ENCODE data around the gene ARHGAP21. TPM values are rescaled to one million over a fixed set of nuclear protein-coding genes. Genes with fewer than 3 reads are reported as not detected.
A peak's percentile ranks its signal among the peaks of the same experiment; 100 is the strongest.
"Not testable (repeated sequence)": the region's sequence is repeated elsewhere in the genome, so short reads cannot be mapped to it uniquely, and the experiment has no call there.

Gene ARHGAP21
- total RNA-seq (2014; rRNA removed; shearing (Covaris generic)) = 59.1 and 70.1 TPM in 2 replicates
- polyA plus RNA-seq (2015; cell fraction: cytosol; rRNA removed) = 32.1 and 46.1 TPM in 2 replicates
- polyA plus RNA-seq (2015; cell fraction: nucleus; rRNA removed) = 65.3 and 75.8 TPM in 2 replicates

DNA sequence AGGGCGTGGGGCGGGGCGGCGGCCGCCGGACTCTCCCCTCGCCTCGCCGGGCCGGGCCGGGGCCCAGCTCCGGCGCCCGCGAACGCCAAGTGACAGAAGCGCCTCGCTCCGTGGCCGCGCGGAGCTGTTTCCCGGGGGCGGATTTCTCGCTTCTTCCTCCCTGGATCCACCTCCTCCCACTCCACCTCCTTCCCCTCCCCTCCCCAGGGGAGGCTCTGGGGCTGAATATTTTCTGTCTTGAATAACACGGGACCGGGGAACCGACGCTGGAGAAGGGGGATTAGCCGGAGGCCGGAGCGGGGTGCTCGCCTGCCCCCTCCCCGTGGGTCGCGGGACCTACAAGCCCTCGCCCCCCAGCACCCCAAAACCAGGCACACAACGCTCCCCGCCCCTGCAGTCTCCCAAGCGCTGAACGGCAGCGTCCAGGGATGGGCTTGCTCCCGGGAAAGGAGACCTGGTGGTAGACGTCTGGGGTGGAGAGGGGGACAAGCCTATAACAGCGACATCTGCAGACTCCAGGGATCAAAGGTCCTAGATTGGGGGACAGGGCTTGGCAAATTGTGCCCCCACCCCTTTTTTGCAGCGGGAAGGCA is at the start of gene ARHGAP21:
ARHGAP21 (minus strand) TSS at position 100 of the 593 bp plus-strand sequence. CDS start 1,988 bp downstream, outside the sequence.
- peak; percentile 70 for DNase-seq (ENCODE audit: low read depth)

DNA sequence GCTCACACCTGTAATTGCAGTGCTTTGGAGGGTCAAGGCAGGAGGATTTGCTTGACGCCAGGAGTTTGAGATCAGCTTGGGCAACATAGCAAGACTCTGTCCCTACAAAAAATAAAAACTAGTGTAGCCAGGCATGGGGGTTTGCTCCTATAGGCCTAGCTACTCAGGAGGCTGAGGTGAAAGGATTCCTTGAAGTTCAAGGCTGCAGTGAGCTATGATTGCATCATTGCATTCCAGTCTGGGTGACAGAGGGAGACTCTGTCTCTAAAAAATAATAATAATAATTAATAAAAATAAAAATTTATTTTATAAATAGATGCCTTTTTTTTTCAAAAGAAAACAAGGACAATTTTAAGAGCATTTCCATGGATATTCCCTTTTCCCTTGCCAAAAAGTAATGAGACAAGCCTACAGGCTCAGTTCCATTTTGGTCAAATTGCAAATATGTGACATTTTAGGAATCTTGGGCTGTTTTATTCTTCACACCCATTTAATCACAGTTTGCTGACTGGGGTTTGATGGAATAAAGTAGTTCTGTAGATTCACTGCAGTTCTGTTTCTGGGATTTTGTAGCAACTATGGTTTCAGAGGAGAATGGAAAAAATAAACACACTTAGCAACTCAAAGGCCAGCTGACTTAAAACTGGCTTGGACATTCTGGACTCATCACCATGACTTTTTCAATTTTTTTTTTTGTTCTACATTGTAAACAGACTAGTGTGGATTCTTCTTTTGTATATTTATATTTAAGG is 48.4 kb upstream of the ARHGAP21 start:
- no peak for DNase-seq (ENCODE audit: low read depth)

DNA sequence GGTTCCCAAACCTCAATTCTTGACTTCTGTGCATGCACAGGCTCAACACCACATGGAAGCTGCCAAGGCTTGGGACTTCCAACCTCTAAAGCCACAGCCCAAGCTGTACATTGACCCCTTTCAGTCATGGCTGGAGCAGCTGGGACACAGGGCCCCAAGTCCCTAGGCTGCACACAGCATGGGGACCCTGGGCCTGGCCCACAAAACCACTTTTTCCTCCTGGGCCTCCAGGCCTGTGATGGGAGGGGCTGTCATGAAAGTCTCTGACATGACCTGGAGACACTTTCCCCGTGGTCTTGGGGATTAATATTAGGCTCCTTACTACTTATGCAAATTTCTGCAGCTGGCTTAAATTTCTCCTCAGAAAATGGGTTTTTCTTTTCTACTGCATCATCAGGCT is 41.3 kb upstream of the ARHGAP21 start:
- not testable (repeated sequence) for DNase-seq (ENCODE audit: low read depth)

DNA sequence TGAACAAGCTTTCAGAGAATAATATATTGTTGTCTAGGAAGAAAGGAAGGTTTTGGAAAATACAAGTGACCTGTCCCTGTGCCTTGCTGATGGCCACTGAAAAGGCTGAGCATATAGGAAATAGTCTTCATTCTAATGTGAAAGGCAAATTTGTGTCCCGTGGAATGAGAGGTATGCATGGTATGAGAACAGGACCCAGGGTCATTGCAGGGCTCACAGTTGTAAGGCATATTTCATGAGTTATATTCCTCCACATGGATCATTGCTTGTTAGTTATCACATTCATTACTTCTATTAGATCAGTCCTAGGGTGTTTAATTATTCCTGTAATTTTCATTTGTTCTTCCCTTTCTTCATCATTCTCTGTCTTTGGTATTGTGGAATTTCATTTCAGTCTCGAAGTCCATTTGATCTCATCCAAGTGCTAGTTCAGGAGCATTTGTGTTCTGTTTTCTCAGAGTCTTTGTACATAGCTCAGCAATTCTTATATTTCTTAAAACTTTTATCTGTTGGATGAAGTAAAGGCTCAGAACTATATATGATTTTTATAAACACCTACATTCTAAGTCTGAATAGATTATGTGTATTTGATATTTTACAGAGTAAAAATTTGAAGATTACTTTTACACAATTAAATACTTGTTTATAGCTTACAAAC is 39.4 kb upstream of the ARHGAP21 start:
- DNase-seq (ENCODE audit: low read depth) = peak; percentile 10

DNA sequence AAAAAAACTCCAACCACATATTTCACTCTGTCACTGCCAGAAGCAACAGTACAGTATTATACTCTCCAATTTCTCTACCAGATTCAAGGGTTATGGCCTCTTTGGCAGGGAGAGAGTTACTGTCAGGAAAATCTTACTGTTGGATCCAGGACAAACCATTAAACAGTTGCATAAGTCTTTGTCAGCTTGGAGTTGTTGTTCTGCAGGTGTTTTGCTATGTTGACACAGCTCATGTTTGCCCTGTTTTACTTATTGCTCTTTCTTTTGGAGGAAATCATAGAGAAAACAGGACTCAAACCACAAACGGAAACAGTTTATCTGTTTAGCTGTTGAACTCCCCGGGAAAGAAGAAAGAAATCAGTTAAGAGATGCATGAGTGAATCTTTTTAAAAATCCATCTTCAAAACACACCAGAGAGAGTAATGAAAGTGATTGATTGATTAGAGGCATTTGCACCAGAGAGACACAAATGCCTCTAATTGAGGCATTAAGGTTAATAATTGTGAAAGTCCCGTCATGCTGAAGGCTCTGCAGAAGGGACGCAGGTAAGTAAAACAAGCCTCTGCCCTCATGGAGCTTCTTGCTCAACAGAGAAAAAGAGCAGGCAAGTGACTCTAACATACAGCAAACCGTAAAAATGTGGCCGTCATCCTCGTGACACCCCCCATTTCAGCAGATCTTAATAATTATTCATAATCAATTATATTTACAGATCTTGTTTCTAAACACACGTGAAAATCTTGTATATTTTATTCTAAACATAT is 38.7 kb upstream of the ARHGAP21 start:
- no peak for DNase-seq (ENCODE audit: low read depth)

DNA sequence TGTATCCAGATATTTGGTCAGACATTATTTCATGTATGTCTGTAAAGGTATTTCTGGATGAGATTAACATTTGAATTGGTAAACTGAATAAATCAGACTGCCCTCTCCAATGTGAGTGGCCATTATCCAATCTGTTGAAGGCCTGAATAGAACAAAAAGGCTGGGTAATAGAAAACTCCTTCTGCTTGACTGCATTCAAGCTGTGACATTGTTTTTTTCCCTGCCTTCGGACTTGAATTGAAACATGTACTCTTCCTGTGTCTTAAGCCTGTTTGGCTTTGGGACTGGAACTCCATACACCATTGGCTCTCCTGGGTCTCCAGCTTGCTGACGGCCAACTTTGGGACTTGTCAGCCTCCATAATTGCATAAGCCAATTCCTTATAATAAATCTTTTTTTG is 36.0 kb upstream of the ARHGAP21 start:
- no peak for DNase-seq (ENCODE audit: low read depth)

DNA sequence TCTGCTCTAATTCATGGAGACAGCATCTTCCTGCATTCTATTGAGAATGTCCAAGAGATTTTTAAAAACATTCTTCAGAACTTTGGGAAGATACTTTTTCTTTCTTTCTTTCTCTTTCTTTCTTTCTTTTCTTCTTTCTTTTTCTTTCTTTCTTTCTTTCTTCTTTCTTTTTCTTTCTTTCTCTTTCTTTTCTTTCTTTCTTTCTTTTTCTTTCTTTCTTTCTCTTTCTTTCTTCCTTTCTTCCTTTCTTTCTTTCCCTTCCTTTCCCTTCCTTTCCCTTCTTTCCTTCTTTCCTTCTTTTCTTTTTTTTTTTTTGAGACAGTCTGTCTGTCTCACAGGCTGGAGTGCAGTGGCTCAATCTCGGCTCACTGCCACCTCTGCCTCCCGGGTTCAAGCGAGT is 34.6 kb upstream of the ARHGAP21 start:
- not testable (repeated sequence) for DNase-seq (ENCODE audit: low read depth)

DNA sequence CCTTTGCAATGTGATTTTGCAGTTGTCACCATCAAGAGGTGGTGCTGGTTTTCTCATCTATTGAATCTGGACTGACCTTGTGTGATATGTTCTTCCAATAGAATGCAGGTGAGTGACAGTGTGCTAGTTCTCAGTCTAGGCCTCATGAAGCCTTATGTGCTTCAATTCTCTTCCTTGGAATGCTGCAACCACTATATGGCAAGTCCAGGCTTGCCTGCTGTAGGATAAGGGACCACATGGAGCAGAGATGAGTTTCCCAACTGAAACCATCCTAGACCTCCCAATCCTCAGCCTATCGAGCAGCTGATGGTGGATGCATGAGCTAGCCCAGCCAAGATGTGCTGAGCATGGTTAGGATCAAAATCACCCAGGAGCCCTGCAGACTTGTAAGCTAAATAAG is 32.6 kb upstream of the ARHGAP21 start:
- no peak for DNase-seq (ENCODE audit: low read depth)

DNA sequence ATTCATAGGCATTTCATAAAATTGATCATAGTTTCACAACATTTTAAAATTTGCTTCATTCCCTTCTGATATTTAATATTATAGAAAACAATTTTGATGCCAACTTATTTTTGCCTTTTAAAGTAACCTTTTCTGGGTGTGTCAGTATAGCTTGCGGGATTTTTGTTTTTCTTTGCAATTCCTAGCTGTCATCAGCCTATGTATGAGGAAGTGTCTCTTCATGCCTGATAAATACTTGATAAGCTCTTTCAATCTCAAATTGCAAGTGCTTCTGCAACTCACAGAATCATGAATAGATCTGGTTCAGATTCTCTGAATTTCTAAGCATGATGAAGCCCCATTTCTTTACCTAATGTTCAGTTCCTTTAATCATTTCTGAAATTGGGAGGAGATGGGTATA is 28.0 kb upstream of the ARHGAP21 start:
- DNase-seq (ENCODE audit: low read depth) = no peak

DNA sequence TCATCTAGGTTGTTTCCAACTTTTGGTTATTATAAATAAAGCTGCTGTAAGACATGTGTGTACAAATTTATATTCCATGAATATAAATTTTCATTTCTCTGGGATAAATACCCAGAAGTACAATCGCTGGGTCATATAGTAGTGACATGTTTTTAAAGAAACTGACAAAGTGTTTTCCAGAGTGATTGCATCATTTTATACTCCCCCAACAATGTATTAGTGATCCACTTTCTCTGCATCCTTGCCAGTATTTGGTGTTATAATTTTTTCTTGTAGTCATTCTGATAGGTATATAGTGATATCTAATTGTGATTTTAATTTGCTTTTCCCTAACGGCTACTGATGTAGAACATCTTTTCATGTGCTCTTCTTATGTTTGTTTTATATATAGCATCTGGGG is 27.0 kb upstream of the ARHGAP21 start:
- DNase-seq (ENCODE audit: low read depth) = no peak

DNA sequence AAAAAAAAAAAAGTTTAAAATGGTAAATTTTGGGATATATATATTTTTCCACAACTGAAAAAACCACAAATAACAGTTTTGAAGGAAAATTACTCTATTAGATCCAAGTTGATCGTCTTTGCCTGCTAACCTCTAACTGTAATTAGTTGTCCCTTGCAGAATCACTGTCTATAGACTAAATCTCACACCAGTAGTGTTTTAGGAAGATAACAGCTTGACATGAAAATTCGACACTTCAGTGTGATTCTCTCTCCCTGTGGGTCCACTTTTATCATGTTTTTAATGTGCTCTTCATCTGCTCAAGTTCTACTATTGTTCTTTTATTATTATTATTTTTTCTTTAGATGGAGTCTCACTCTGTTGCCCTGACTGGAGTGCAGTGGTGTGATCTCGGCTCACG is 24.5 kb upstream of the ARHGAP21 start:
- DNase-seq (ENCODE audit: low read depth) = no peak

DNA sequence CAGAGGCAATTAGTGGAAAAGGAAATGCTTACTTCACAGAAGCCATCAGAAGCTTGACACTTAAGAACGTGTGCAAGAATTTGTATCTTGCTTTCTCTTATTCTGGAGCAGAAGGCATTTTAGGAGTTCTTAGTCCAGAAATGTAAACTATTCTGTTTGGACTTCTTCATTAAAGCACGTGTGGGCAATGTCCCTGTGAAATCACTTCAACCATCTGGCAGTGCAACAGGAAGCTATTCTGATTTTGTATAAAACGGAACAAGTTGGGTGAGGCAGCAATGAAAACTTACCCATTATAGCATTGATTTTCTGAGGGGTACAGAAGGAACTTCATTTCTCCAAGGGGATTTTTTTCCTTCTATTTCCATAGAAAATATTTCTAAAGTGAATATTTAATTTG is 21.3 kb upstream of the ARHGAP21 start:
- no peak for DNase-seq (ENCODE audit: low read depth)

DNA sequence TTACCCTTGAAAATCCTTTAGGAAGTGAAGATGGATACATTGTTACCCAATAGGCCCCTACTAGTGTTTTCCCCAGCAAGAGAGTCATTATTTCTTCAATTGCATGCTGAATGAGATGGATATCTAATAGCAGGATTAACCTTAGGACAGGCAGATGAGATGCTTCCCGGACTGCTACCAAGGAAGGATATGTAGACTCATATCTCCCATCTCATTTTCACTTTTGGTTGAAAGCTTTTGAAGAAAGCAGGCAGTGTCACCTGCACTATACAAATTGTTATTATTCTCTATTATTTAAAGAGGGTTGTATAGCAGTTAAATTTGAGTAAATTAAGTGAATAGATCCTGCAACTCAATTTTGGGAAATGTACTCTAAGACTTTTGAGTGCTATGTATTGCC is 17.0 kb upstream of the ARHGAP21 start:
- no peak for DNase-seq (ENCODE audit: low read depth)

DNA sequence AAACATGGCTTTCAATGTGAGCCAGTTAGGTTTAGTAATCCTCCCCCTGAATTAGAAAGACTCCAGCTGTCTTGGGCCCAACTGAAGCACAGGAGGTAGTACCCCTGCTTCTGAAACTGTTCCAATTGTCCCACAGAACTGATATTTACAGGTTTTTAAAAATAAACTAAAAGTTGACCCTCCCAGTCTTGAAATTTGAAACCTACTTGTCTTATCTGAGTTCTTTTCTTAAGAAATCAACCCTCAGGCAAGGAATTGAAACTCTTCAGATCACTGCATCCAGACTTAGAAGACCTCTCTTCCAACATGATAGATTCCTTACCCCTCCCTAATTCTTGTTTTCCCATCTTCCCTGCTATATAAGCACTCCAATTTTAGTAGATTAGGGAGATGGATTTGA is 13.3 kb upstream of the ARHGAP21 start:
- no peak for DNase-seq (ENCODE audit: low read depth)

DNA sequence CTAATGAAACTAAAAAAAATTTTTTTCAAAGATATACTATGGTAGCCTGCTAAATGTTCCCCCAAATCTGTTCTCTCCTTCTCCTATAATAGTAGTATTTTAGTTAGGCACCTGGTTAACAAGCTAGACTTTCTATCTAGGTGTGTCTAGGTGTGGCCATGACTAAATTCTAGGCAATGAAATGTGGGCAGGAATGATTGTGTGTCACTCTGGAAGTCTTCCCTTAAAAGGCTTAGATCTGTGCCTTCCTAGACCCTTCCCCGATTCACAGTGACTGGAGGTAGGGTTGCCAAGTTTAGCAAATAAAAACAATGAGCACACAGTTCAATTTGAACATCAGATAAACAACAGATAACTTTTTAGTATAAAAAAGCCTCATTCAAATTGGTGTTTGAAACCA is 8.3 kb upstream of the ARHGAP21 start:
- DNase-seq (ENCODE audit: low read depth) = no peak

DNA sequence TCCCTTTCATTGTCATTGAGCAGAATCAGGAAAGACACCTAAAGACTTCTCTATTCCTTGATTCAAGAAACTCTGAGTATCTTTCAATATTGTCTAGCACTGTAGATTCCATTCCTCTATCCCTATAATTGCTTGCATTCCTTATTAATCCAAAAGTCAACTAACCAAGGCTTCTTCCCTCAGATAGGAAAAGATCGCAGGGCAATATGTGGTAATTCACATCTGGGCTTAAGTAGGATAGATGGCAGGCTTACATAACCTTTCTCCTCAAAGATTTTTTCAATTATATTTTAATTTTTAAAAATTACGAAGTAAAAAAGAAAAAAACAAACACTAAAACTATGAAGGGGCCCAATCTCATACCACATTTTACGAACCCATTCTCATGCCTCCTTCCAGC is 7.1 kb upstream of the ARHGAP21 start:
- DNase-seq (ENCODE audit: low read depth) = no peak

DNA sequence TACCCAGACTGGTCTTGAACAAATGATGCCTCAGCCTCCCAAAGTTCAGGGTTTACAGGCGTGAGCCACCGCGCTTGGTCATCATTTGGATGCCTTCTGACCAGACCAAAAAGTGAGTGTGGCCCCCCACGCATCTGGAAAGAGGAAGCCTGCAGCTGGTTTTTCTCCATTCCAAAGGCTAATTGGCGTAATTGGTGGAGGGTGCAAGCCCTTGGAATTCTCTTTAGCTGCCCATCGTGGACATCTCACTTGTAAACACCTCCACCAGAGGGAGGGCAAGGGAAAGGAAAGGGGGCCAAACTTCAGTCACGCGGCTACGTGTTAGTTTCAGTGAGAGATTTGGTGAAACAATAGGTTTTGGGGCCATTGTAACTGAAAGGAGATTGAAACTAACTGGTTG is 4.1 kb upstream of the ARHGAP21 start:
- DNase-seq (ENCODE audit: low read depth) = no peak

DNA sequence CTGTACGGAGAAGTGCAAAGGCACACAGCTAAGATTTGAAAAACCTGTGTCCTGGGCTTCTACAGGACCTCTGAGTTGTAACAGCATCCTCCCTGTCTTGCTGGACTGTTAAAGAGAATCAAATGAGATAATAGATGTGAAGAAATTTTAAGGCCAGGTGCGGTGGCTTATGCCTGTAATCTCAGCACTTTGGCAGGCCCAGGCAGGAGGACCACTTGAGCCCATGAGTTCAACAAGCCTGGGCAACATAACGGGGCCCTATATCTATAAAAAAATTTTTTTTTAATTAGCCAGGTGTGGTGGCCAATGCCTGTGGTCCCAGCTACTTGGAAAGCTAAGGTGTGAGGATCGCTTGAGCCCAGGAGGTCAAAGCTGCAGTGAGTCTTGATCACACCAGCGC is 2.9 kb upstream of the ARHGAP21 start:
- no peak for DNase-seq (ENCODE audit: low read depth)

DNA sequence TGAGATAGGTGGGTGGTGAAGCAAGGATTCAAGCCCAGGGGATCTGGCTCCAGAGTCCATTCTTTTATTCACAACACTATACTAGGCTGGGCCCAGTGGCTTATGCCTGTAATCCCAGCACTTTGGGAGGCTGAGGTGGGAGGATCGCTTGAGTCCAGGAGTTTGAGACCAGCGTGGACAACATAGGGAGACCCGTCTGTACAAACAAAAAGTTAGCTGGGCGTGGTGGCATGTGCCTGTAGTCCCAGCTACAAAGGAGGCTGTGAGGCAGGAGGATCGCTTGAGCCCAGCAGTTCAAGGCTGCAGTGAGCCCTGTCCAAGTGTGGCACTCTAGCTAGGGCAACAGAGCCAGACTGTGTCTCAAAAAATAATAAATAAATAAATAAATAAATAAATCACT is 2.3 kb upstream of the ARHGAP21 start:
- not testable (repeated sequence) for DNase-seq (ENCODE audit: low read depth)

DNA sequence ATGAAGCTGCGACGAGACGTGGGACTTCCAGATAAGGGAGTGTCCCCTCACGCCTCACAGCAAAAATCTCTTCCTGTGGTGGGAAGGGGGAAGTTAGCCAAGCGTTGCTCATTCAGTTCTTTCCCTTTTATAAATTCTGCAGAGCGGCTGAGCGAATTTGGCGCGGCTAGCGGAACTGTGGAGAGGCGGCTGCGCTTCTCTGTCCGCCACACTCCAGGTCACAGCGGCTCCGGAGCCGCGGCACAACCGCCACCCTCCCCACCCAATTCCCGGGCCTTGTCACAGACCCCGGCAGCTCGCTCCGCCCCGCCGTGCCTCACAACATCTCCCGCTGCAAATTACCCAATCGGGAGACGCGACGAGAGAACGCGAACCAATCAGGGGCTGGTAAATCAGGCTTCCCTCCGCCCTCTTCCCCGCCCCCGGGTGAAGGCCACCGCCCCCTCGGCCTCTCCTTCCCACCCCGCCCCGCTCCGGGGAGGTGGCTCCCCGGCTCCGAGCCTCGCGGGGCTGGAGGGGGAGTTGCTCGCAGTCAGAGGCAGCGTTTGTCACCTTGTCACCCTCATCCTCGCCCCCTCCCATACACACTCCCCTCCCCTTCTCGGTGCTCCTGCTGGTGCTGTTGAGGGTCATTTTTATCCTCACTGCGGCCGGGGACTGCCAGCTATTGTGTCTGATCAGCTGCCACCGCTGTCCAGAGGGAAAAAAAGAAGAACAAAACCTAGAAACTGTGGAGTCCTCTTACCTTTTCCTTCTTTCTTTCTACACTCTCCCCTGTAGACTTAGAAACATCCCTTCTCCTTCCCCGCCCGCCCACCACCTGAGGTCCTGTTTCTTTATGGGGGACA is 918 bp upstream of the ARHGAP21 start:
- DNase-seq (ENCODE audit: low read depth) = peak; percentile 93

DNA sequence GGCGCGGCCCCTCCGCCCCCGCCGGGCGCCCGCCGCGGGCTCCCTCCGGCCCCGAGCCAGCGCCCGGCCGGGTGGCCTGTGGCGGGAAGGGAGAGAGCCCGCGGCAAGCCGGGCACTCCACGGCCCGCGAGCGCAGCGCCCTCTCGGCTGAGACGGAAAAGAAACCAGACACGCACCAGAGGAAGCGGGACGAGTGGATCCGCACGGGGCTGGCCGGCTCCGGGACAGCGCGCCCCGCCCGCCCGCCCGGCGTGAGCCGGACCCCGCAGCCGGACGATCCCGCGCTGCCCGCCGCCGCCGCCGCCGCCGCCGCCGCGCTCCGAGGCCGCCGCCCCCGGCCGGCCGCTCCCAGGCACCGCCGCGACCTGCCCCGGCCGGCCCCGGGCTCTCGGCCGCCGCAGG is 300 bp downstream of the ARHGAP21 start:
- no peak for DNase-seq (ENCODE audit: low read depth)

Measured in HT1080 (cell line).